HepG2 (cell line): ENCODE results near the gene STEAP1B. TPM values are rescaled to one million over a fixed set of nuclear protein-coding genes. Genes with fewer than 3 reads are reported as not detected.

Experiments used
- ATAC-seq: fragments of 200-7000 bp; cut with Tn5 transposase; 3 replicates; pipeline ENCODE4 v1.9.1; 2020; ENCODE audit warnings: mild to moderate bottlenecking, moderate library complexity
- BruUV-seq: library from RNA; stranded (reverse); fragments of 400-500 nt; replicated peaks from 2 replicates; lab custom pipeline; 2021; lab: Mats Ljungman, UMichigan
- CTCF ChIA-PET: fragments of 300-600 bp; formaldehyde crosslinking; extraction: SDS; loops from one replicate; lab custom pipeline; 2021; ENCODE audit warnings: low total read pairs, inconsistent platforms, low intra/inter-chr PET ratio; lab: Yijun Ruan, JAX
- POLR2A ChIA-PET: fragments of 350-600 bp; sonication (Branson Sonifier 250); formaldehyde crosslinking; loops from one replicate; lab custom pipeline; 2020; ENCODE audit warnings: antibody characterized with exemption, inconsistent platforms; lab: Yijun Ruan, JAX
- DNase-seq: peaks from one replicate; pipeline ENCODE4 v3.0.0-alpha.2; 2015; ENCODE audit warnings: low spot score
- FAIRE-seq: peaks from 3 replicates; lab custom pipeline; 2011; peaks lifted over from hg19 to GRCh38; lab: Jason Lieb, UNC
- H2AFZ ChIP-seq: one replicate; pipeline ENCODE4 v1.6.1; 2011; ENCODE audit warnings: low read length, inconsistent platforms
- H3K27ac ChIP-seq: fragments of 300-600 bp; 3 replicates; pipeline ENCODE4 v1.8.0; 2011; ENCODE audit warnings: mixed run types, mild to moderate bottlenecking, mixed read lengths, low read length, inconsistent platforms; ENCODE audit not compliant: insufficient read depth; ENCODE audit errors: extremely low read length
- H3K27me3 ChIP-seq, 2 experiments: fragments of 200-600 bp in 1 of 2; 2 replicates in 1 of 2; 3 replicates in 1 of 2; pipeline versions ENCODE4 v1.6.0 to v1.8.0; 2011; ENCODE audit warnings: low read length in 2 of 2, mild to moderate bottlenecking in 2 of 2, moderate library complexity in 2 of 2, inconsistent platforms in 1 of 2; ENCODE audit not compliant: insufficient read depth in 2 of 2, control insufficient read depth in 1 of 2
- H3K36me3 ChIP-seq, 2 experiments: fragments of 200-600 bp in 1 of 2; replicated peaks in 1 of 2; 2 replicates in 1 of 2; 3 replicates in 1 of 2; pipeline versions ENCODE4 v1.5.1 to v1.8.0; 2011; ENCODE audit warnings: low read length in 2 of 2, inconsistent platforms in 1 of 2; ENCODE audit not compliant: insufficient read depth in 2 of 2, control insufficient read depth in 1 of 2
- H3K4me1 ChIP-seq: 2 replicates; pipeline ENCODE4 v1.5.1; 2012; ENCODE audit warnings: low read length, inconsistent platforms; ENCODE audit not compliant: insufficient read depth
- H3K4me2 ChIP-seq: 2 replicates; pipeline ENCODE4 v1.6.0; 2011; ENCODE audit warnings: low read depth, low read length, inconsistent platforms
- H3K4me3 ChIP-seq, 3 experiments: fragments of 200-600 bp in 1 of 3; sonication (generic), shearing (Covaris generic) in 1 of 3; replicated peaks in 1 of 3; 2 replicates each; pipeline ENCODE4 v1.5.1; 2011 to 2016; ENCODE audit warnings: low read length in 3 of 3, inconsistent platforms in 2 of 3, low read depth in 2 of 3, mild to moderate bottlenecking in 2 of 3, control low read depth in 1 of 3, mixed read lengths in 1 of 3; ENCODE audit not compliant: insufficient read depth in 1 of 3
- H3K79me2 ChIP-seq: one replicate; pipeline ENCODE4 v1.6.1; 2011; ENCODE audit warnings: low read length, inconsistent platforms; ENCODE audit not compliant: insufficient read depth
- H3K9ac ChIP-seq: 2 replicates; pipeline ENCODE4 v1.6.0; 2011; ENCODE audit warnings: mild to moderate bottlenecking, low read depth, low read length, inconsistent platforms; ENCODE audit not compliant: insufficient read depth
- H3K9me3 ChIP-seq: 2 replicates; pipeline ENCODE4 v1.5.1; 2012; ENCODE audit warnings: mild to moderate bottlenecking, low read length
- H4K20me1 ChIP-seq: 2 replicates; pipeline ENCODE4 v1.6.0; 2011; ENCODE audit warnings: inconsistent platforms, mild to moderate bottlenecking, low read length, moderate library complexity; ENCODE audit not compliant: insufficient read depth
- ATM ChIP-seq: fragments of 450-650 bp; IDR thresholded peaks from 2 replicates; pipeline ENCODE4 v1.7.1; 2017; ENCODE audit warnings: mild to moderate bottlenecking, borderline replicate concordance
- ISX ChIP-seq: sonication (generic); formaldehyde crosslinking; conservative IDR thresholded peaks from 2 replicates; pipeline ENCODE4 v1.5.0; 2020; ENCODE audit warnings: missing genetic modification reagents
- MBNL3 ChIP-seq: fragments of 250-450 bp; sonication (Bioruptor Pico); conservative IDR thresholded peaks from 2 replicates; pipeline ENCODE4 v1.8.0; 2022; ENCODE audit warnings: mild to moderate bottlenecking, inconsistent platforms
- PCBP1 ChIP-seq: fragments of 200-400 bp; formaldehyde crosslinking; IDR thresholded peaks from 2 replicates; pipeline ENCODE4 v1.6.1; 2017; ENCODE audit warnings: mild to moderate bottlenecking, low read depth, low read length, borderline replicate concordance
- REL ChIP-seq: sonication (generic); formaldehyde crosslinking; conservative IDR thresholded peaks from 2 replicates; pipeline ENCODE4 v1.8.0; 2022; ENCODE audit warnings: mild to moderate bottlenecking, missing genetic modification reagents, moderate library complexity
- REPIN1 ChIP-seq: sonication (generic); formaldehyde crosslinking; IDR thresholded peaks from 2 replicates; pipeline ENCODE4 v1.8.0; 2022; ENCODE audit warnings: missing genetic modification reagents, low read depth, mild to moderate bottlenecking, borderline replicate concordance
- YEATS2 ChIP-seq: sonication (generic); formaldehyde crosslinking; IDR thresholded peaks from 2 replicates; pipeline ENCODE4 v1.4.0; 2020; ENCODE audit warnings: missing genetic modification reagents, borderline replicate concordance
- YY1 ChIP-seq: IDR thresholded peaks from 2 replicates; pipeline ENCODE4 v1.6.1; 2011; ENCODE audit warnings: low read length, low read depth, moderate library complexity, mild to moderate bottlenecking; ENCODE audit not compliant: insufficient read depth, insufficient replicate concordance
- ZBTB3 ChIP-seq: sonication (generic); formaldehyde crosslinking; IDR thresholded peaks from 2 replicates; pipeline ENCODE4 v1.4.0; 2020; ENCODE audit warnings: low read depth, mild to moderate bottlenecking, moderate library complexity, missing genetic modification reagents, borderline replicate concordance
- ZC3H4 ChIP-seq: sonication (generic); formaldehyde crosslinking; IDR thresholded peaks from 2 replicates; pipeline ENCODE4 v1.4.0; 2020; ENCODE audit warnings: missing genetic modification reagents, borderline replicate concordance
- ZFP62 ChIP-seq: sonication (generic); formaldehyde crosslinking; IDR thresholded peaks from 2 replicates; pipeline ENCODE4 v1.4.0; 2020; ENCODE audit warnings: missing genetic modification reagents
- ZNF205 ChIP-seq: IDR thresholded peaks from 2 replicates; pipeline ENCODE4 v1.6.1; 2018; ENCODE audit warnings: missing biosample characterization, missing genetic modification reagents
- ZNF564 ChIP-seq: sonication (generic); formaldehyde crosslinking; IDR thresholded peaks from 2 replicates; pipeline ENCODE4 v1.8.1; 2023; ENCODE audit warnings: mild to moderate bottlenecking, missing genetic modification reagents
- ZNF709 ChIP-seq: sonication (generic); formaldehyde crosslinking; IDR thresholded peaks from 2 replicates; pipeline ENCODE4 v1.5.0; 2020; ENCODE audit warnings: mild to moderate bottlenecking, missing genetic modification reagents
- WGBS: methylation state at CpG from one replicate; pipeline ENCODE4 v1.1.6; 2017; ENCODE audit warnings: low lambda C conversion rate; 5-methylcytosine and 5-hydroxymethylcytosine counted together
- in situ Hi-C: cut with HindIII; loops from 2 replicates; pipeline ENCODE4 v1.10.0; 2017; ENCODE audit warnings: low pct_unique_long_range_greater_than_20kb; ENCODE audit not compliant: extremely low pct_ligation_motif_present
- intact Hi-C: fragments of 100-400 bp; cut with micrococcal nuclease; formaldehyde crosslinking; loops from one replicate; pipeline ENCODE4 v1.10.0; 2022; ENCODE audit not compliant: unreplicated experiment
- polyA plus RNA-seq, 8 experiments: library from polyadenylated mRNA; depleted of rRNA in 3 of 8; stranded (reverse) in 7 of 8; unstranded in 1 of 8; fragments of >200 nt; fragmentation: Illumina TruSeq in 4 of 8; extraction: Trizol in 4 of 8; gene quantifications; 2 replicates each; pipeline versions ENCODE4 v1.2.1 to v1.2.3, GENCODE V29; 2011 to 2016; ENCODE audit warnings: low read depth in 4 of 8, missing spikeins in 1 of 8, mixed read lengths in 1 of 8; ENCODE audit not compliant: insufficient read depth in 1 of 8
- total RNA-seq, 5 experiments: library from RNA; depleted of rRNA; stranded (reverse); fragments of >200 nt; fragmentation: Illumina TruSeq; extraction: Trizol; gene quantifications; 2 replicates each; pipeline ENCODE4 v1.2.3, GENCODE V29; 2016; ENCODE audit warnings: low read depth in 1 of 5
- TF ChIP-seq, protein P1 (sequence below): sonication (generic); formaldehyde crosslinking; IDR thresholded peaks from 2 replicates; pipeline ENCODE4 v1.8.1; 2023; ENCODE audit warnings: mild to moderate bottlenecking, missing genetic modification reagents

STEAP1B gene
- total and polyA plus RNA-seq, 2 of the 13 experiments (the other 11 are each of a cell fraction or from before 2014, with no cell fraction given) = not detected

GRCh38 chr7:22476824-22477223 lies 23.2 kb downstream of the STEAP1B start (continued):
- TF ChIP-seq, protein P1, sequence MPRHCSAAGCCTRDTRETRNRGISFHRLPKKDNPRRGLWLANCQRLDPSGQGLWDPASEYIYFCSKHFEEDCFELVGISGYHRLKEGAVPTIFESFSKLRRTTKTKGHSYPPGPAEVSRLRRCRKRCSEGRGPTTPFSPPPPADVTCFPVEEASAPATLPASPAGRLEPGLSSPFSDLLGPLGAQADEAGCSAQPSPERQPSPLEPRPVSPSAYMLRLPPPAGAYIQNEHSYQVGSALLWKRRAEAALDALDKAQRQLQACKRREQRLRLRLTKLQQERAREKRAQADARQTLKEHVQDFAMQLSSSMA (CRISPR knock-in tag) = no peak
- TF ChIP-seq ZNF205 = no peak
- no peak for TF ChIP-seq PCBP1
- no peak for TF ChIP-seq ZFP62 (CRISPR knock-in tag)
- no peak for TF ChIP-seq YY1
- TF ChIP-seq REPIN1 = no peak
- no peak for TF ChIP-seq ZNF709 (CRISPR knock-in tag)
- TF ChIP-seq ZBTB3 (CRISPR knock-in tag) = no peak
- TF ChIP-seq YEATS2 = no peak
- no peak for TF ChIP-seq REL
- no peak for TF ChIP-seq ZC3H4
- no peak for TF ChIP-seq ATM
- TF ChIP-seq ZNF564 (CRISPR knock-in tag) = no peak
- no peak for TF ChIP-seq MBNL3 (CRISPR knock-in tag)

DNA sequence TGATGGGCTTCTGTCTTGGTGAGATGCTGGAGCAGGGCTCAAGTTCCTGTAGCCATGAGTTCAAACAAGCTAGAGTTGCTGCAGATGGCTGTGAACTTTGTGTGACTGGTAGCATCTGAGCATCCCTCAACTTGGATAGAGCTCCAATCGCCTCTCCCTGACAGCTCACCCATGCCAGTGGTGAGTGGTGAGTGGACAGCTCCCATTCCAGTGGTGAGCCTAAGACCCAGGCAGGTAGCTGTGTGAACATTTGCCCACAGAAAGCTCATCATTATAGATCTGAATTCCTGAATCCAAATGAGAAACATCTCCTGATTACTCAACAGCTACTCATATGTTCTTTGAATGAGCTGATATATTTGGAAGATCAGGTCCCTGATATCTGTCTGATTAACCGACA lies 25.3 kb downstream of the STEAP1B start:
- TF ChIP-seq ISX (CRISPR knock-in tag) = no peak
- Histone ChIP-seq H3K79me2 (no peaks in the 10 kb centered on the region), H3K27me3 (peaks cover 1 to 14% of the 10 kb centered on the region in 2 experiments; a peak in 2 of 5 replicates), H2AFZ (no peak overlapping the region), H3K4me1 (no peaks in the 10 kb centered on the region), H3K4me2 (no peak overlapping the region), H3K9ac (no peak overlapping the region), H3K9me3 (no peaks in the 10 kb centered on the region), H4K20me1 (no peaks in the 10 kb centered on the region), H3K4me3 (no peak overlapping the region), H3K27ac (no peak overlapping the region), H3K36me3 (no peaks in the 10 kb centered on the region)
- BruUV-seq = no TSS peak
- DNase-seq (no peak), FAIRE-seq (no peak), ATAC-seq (no peak)
- intact Hi-C loops = no loop called here
- WGBS = 14% methylated on average over 1 of the region's 2 CpGs
- in situ Hi-C loops = no loop called here
- POLR2A ChIA-PET = no interaction called here
- CTCF ChIA-PET = no interaction called here
